ENCODE measurements around the gene SMIM32.

DNA sequence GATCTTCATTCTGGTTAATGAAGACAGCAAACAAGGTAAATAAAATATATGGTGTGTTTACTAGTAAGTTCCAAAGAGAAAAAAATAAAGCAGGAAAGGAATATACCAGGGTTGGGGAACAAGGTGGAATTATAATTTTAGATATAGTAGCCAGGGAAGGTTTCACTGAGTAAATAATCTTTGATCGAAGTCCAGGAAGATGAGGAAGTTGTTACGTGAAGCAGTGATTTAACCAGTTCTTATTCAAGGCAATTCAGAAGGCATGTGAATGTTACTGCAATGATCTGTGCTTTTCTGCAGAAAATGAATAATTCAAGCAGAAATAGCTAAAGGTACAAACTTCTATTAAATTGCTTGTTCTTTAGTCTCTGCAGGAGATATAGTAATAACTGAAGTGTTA, 6.2 kb downstream of the SMIM32 start:
- TF ChIP-seq, protein P1, sequence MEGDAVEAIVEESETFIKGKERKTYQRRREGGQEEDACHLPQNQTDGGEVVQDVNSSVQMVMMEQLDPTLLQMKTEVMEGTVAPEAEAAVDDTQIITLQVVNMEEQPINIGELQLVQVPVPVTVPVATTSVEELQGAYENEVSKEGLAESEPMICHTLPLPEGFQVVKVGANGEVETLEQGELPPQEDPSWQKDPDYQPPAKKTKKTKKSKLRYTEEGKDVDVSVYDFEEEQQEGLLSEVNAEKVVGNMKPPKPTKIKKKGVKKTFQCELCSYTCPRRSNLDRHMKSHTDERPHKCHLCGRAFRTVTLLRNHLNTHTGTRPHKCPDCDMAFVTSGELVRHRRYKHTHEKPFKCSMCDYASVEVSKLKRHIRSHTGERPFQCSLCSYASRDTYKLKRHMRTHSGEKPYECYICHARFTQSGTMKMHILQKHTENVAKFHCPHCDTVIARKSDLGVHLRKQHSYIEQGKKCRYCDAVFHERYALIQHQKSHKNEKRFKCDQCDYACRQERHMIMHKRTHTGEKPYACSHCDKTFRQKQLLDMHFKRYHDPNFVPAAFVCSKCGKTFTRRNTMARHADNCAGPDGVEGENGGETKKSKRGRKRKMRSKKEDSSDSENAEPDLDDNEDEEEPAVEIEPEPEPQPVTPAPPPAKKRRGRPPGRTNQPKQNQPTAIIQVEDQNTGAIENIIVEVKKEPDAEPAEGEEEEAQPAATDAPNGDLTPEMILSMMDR (IDR thresholded peaks at IDR 0.05) = no peak
- TF ChIP-seq SIN3A (IDR thresholded peaks at IDR 0.05; ENCODE audit: borderline replicate concordance, insufficient read depth, low read depth, low read length) (no peak), POLR2AphosphoS5 (IDR thresholded peaks at IDR 0.05; ENCODE audit: low read depth, low read length) (no peak)

Data from Panc1 (cell line).